ENCODE measurements around the gene LMNA. TPM values are rescaled to one million over a fixed set of nuclear protein-coding genes. Genes with fewer than 3 reads are reported as not detected.
"Not testable (repeated sequence)": the region's sequence is repeated elsewhere in the genome, so short reads cannot be mapped to it uniquely, and the experiment has no call there.

LMNA gene
- polyA plus RNA-seq, 1 experiment, result 365 TPM

DNA sequence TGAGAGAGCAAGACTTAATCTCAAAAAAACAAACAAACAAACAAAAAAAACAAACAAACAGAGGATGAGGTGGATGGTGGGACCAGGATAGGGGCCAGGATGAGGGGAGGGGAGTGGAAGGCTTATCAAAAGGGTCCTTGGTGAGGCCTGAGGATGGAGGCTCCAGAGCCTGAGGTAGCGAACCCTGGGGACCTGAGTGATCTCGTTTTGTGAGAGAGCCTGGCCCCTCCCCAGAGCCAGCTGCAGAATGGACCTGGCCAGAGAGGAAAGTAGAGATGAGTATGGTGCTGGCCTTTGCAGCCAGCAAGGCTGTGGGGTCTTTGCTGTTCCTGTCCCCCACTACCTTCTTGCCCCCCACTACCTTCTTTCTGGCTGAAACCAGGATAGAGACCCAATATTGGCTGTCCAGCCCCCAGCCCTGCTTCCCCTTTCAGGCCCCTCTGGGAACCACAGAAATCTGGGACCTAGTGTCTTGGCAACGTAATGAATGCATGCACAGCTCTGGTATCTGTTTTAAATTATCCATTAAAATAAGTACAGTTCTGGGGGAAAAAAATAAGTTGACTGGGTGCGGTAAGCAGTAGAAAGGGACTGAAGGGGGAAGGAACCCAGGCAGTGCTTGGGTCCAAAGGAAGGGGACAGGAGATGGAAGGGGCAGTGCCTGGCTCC is 1.1 kb upstream of the LMNA start:
- H3K27ac ChIP-seq (ENCODE audit: low read depth, low read length), result peak overlapping the region; percentile 93
- TF ChIP-seq, protein P1, sequence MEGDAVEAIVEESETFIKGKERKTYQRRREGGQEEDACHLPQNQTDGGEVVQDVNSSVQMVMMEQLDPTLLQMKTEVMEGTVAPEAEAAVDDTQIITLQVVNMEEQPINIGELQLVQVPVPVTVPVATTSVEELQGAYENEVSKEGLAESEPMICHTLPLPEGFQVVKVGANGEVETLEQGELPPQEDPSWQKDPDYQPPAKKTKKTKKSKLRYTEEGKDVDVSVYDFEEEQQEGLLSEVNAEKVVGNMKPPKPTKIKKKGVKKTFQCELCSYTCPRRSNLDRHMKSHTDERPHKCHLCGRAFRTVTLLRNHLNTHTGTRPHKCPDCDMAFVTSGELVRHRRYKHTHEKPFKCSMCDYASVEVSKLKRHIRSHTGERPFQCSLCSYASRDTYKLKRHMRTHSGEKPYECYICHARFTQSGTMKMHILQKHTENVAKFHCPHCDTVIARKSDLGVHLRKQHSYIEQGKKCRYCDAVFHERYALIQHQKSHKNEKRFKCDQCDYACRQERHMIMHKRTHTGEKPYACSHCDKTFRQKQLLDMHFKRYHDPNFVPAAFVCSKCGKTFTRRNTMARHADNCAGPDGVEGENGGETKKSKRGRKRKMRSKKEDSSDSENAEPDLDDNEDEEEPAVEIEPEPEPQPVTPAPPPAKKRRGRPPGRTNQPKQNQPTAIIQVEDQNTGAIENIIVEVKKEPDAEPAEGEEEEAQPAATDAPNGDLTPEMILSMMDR (IDR thresholded peaks at IDR 0.05; ENCODE audit: low read depth, low read length), result no peak
- peak overlapping the region; percentile 31; the same call in 1 of the 2 replicates for H3K4me3 ChIP-seq (ENCODE audit: low read depth, low read length)
- H3K9me3 ChIP-seq (ENCODE audit: control insufficient read depth, insufficient read depth, low read length), result peaks cover 4% of the 10 kb centered on the region; the same call in 1 of the 2 replicates
- POLR2A ChIA-PET, result interaction anchor here (0.7 to 5.9 kb wide), 8 partner anchors 8 to 159 kb away, joined by 3 to 125 read pairs (median 13); no protein-coding TSS in a partner anchor
- CTCF ChIA-PET, result interaction anchor here (0.9 to 32.7 kb wide), 4 partner anchors 9 to 16 kb away, joined by 3 to 682 read pairs (median 20); no protein-coding TSS in a partner anchor
- DNase-seq (ENCODE audit: low read depth, low spot score), result no peak
- no peaks in the 10 kb centered on the region for H3K27me3 ChIP-seq (ENCODE audit: control insufficient read depth, insufficient read depth, low read length)

DNA sequence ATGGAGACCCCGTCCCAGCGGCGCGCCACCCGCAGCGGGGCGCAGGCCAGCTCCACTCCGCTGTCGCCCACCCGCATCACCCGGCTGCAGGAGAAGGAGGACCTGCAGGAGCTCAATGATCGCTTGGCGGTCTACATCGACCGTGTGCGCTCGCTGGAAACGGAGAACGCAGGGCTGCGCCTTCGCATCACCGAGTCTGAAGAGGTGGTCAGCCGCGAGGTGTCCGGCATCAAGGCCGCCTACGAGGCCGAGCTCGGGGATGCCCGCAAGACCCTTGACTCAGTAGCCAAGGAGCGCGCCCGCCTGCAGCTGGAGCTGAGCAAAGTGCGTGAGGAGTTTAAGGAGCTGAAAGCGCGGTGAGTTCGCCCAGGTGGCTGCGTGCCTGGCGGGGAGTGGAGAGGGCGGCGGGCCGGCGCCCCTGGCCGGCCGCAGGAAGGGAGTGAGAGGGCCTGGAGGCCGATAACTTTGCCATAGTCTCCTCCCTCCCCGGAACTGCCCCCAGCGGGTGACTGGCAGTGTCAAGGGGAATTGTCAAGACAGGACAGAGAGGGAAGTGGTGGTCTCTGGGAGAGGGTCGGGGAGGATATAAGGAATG is 505 bp downstream of the LMNA start:
- TF ChIP-seq, protein P1 (IDR thresholded peaks at IDR 0.05; ENCODE audit: low read depth, low read length), result no peak
- Histone ChIP-seq H3K4me3 (ENCODE audit: low read depth, low read length) (peak overlapping the region; percentile 100), H3K27me3 (ENCODE audit: control insufficient read depth, insufficient read depth, low read length) (no peaks in the 10 kb centered on the region), H3K27ac (ENCODE audit: low read depth, low read length) (peak overlapping the region; percentile 87), H3K9me3 (ENCODE audit: control insufficient read depth, insufficient read depth, low read length) (peaks cover 4% of the 10 kb centered on the region; the same call in 1 of the 2 replicates)
- ChIA-PET CTCF (interaction anchor here (6.3 to 32.7 kb wide), 2 partner anchors 15 to 17 kb away, joined by 37 to 682 read pairs; no protein-coding TSS in a partner anchor), POLR2A (interaction anchor here (1.1 to 5.9 kb wide), 9 partner anchors 8 to 98 kb away, joined by 5 to 125 read pairs (median 6); partner anchors contain the start of gene PMF1)
- DNase-seq (ENCODE audit: low read depth, low spot score), result no peak

DNA sequence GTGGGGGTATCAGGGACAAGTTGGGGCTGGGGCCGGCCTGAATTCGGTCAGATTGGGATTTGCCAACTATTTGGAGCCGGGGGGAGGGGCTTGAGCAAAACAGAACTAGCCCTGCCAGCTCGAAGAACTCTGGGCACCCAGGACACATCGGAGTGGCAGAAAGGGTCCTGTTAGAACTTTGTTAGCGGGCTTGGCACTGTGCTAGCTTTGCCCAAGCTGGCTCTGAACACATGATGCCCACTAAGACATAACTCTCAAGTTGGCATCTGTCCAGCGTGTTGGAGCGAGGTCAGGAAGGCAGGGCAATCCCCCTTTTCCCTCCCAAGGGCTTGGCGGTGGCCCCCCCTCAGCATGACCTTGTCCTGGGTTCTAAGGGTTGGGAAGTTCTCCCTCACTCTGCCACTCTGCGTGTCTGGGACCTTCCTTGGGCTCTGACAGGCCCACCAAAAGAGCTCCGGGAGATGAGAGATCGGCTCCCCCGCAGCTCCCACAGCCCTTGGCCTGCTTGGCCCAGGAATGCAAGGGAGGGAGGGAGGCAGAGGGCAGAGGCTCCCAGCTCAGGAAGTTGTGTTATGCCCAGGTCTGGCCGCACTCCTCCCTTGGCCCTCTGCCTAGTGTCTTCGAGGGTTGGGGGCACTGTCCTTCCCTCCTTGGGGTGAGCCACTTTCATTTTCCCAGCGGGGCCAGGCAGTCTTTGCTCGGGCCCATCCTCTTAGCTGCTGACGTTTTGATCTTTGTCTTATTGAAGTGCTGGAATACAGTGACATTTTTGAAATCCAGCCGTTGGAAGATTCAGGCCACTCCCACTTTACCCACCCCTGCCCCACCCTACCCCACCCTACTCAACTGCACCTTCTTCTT is 1.2 kb downstream of the LMNA start:
- CTCF ChIA-PET, result interaction anchor here (6.3 to 32.7 kb wide), 2 partner anchors 14 to 18 kb away, joined by 37 to 682 read pairs; no protein-coding TSS in a partner anchor
- TF ChIP-seq, protein P1 (IDR thresholded peaks at IDR 0.05; ENCODE audit: low read depth, low read length), result no peak
- no peaks in the 10 kb centered on the region for H3K27me3 ChIP-seq (ENCODE audit: control insufficient read depth, insufficient read depth, low read length)
- peaks cover 4% of the 10 kb centered on the region; the same call in 1 of the 2 replicates for H3K9me3 ChIP-seq (ENCODE audit: control insufficient read depth, insufficient read depth, low read length)
- POLR2A ChIA-PET, result interaction anchor here (0.6 to 5.9 kb wide), 8 partner anchors 7 to 97 kb away, joined by 5 to 125 read pairs (median 10); partner anchors contain the start of gene PMF1
- H3K27ac ChIP-seq (ENCODE audit: low read depth, low read length), result peak overlapping the region; percentile 87
- peak overlapping the region; percentile 100 for H3K4me3 ChIP-seq (ENCODE audit: low read depth, low read length)
- DNase-seq (ENCODE audit: low read depth, low spot score), result no peak

DNA sequence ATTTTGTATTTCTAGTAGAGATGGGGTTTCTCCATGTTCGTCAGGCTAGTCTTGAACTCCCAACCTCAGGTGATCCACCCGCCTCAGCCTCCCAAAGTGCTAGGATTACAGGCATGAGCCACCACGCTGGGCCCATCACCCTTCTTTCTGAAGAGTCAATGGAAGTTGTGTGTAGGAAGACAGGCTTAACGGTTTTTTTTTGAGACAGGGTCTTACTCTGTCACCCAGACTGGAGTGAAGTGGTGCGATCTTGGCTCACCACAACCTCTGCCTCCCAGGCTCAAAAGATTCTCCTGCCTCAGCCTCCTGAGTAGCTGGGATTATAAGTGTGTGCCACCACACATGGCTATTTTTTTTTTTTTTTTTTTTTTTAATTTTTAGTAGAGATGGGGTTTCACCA is 2.2 kb downstream of the LMNA start:
- H3K27ac ChIP-seq (ENCODE audit: low read depth, low read length); H3K9me3 ChIP-seq (ENCODE audit: control insufficient read depth, insufficient read depth, low read length); DNase-seq (ENCODE audit: low read depth, low spot score); H3K27me3 ChIP-seq (ENCODE audit: control insufficient read depth, insufficient read depth, low read length): not testable (repeated sequence)
- peak overlapping the region; percentile 100 for H3K4me3 ChIP-seq (ENCODE audit: low read depth, low read length)
- ChIA-PET CTCF (interaction anchor here (6.3 to 32.7 kb wide), 2 partner anchors 13 to 19 kb away, joined by 37 to 682 read pairs; no protein-coding TSS in a partner anchor), POLR2A (interaction anchor here (0.6 to 5.9 kb wide), 4 partner anchors 10 to 103 kb away, joined by 3 to 125 read pairs (median 16); no protein-coding TSS in a partner anchor)
